GM12865 (cell line): ENCODE measurements around the gene SURF6.
"Not testable (repeated sequence)": the region's sequence is repeated elsewhere in the genome, so short reads cannot be mapped to it uniquely, and the experiment has no call there.

ENCODE experiments used
- DNase-seq: peaks from one replicate; pipeline ENCODE4 v3.0.0; 2010; ENCODE audit warnings: low read depth
- H3K4me3 ChIP-seq: 2 replicates; pipeline ENCODE4 v1.5.1; 2011; ENCODE audit warnings: mild to moderate bottlenecking, low read depth, low read length, control low read depth
- TF ChIP-seq, protein P1 (sequence below): IDR thresholded peaks from 2 replicates; pipeline ENCODE4 v1.5.1; 2011; ENCODE audit warnings: low read length, control low read depth, low read depth, inconsistent platforms; ENCODE audit not compliant: insufficient read depth; ENCODE audit errors: missing control alignments

The SURF6 gene

DNA sequence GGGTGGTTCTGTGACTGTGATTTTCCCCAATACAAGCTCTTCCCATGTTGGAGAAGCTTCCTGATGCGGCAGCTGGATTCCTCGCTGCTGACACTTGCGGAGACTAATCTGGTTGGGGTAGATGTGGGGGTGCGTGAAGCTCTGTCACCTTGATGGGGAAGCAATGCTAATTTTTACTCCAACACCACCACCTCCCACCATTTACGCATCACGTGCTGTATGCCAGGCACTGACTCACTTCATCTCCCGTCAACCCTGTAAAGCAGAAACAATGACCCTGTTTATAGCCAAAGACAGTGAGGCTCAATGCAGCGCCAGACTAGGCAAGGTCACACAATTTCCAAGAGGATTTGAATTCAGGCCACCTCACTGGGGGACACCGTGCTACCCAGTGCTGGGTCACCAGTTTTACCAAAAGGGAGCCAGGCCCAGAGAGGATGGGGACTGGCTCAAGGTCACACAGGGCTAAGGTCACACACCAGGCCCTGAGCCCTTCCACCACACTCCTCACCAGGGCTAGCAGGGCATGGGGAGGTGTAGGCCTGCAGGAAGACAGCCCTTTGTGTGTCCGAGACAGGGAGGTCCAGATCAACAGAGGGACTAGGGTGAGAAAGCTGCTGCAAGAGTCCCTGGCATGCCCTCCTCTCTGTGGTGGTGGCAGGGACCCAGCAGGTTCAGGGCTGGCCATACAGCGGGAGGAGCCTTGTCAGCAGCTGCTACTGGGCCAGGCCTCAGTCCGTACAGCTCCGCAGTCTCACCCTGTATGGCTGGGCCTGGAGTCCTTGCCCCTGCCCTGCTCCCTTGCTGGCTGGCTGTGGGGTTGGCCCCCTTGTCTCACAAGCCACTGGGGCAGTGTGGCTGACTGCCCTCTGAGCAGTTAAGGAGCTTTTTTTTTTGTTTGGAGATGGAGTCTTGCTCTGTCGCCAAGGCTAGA is 43.4 kb upstream of the SURF6 start:
- H3K4me3 ChIP-seq, result no peak overlapping the region
- DNase-seq, result no peak
- TF ChIP-seq, protein P1, sequence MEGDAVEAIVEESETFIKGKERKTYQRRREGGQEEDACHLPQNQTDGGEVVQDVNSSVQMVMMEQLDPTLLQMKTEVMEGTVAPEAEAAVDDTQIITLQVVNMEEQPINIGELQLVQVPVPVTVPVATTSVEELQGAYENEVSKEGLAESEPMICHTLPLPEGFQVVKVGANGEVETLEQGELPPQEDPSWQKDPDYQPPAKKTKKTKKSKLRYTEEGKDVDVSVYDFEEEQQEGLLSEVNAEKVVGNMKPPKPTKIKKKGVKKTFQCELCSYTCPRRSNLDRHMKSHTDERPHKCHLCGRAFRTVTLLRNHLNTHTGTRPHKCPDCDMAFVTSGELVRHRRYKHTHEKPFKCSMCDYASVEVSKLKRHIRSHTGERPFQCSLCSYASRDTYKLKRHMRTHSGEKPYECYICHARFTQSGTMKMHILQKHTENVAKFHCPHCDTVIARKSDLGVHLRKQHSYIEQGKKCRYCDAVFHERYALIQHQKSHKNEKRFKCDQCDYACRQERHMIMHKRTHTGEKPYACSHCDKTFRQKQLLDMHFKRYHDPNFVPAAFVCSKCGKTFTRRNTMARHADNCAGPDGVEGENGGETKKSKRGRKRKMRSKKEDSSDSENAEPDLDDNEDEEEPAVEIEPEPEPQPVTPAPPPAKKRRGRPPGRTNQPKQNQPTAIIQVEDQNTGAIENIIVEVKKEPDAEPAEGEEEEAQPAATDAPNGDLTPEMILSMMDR, result no peak

- H3K4me3 ChIP-seq, result no peak overlapping the region
- TF ChIP-seq, protein P1, result no peak
- DNase-seq, result no peak
Observed at GRCh38 chr9:133378408-133378962, 42.5 kb upstream of the SURF6 start.

DNA sequence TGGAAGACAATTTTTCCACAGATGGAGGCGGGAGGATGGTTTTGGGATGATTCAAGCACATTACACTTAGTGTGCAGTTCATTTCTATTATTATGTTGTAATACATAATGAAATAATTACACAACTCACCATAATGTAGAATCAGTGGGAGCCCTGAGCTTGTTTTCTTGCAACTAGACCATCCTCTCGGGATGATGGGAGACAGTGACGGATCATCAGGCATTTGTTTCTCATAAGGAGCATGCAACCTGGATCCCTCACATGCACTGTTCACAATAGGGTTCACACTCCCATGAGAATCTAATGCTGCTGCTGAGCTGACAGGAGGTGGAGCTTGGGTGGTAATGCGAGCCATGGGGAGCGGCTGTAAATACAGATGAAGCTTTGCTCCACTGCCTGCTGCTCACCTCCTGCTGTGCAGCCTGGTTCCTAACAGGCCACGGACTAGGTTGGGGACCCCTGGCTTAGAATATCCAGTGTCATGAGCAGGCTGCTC is 41.8 kb upstream of the SURF6 start:
- TF ChIP-seq, protein P1, result no peak
- no peak overlapping the region for H3K4me3 ChIP-seq
- DNase-seq, result no peak

DNA sequence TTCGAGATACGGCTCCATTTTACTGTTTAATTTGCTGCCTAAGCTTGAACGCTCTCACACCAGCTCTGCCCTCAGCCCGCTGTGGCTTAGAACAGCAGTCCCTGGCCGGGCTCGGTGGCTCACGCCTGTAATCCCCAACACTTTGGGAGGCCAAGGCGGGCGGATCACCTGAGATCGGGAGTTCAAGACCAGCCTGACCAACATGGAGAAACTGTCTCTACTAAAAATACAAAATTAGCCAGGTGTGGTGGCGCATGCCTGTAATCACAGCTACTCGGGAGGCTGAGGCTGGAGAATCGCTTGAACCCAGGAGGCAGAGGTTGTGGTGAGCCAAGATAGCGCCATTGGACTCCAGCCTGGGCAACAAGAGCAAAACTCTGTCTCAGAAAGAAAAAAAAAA is 41.3 kb upstream of the SURF6 start:
- not testable (repeated sequence) for DNase-seq, H3K4me3 ChIP-seq

GRCh38 chr9:133375724-133376654 is 40.0 kb upstream of the SURF6 start, which contains the start of the genes STKLD1 and SURF4:
STKLD1 (plus strand) TSS chr9:133376366; CDS start chr9:133376474, 108 bp downstream.
SURF4 (minus strand) TSS chr9:133376060; CDS start chr9:133375969, 91 bp downstream.
- TF ChIP-seq, protein P1, result no peak
- H3K4me3 ChIP-seq, result peak within 1 kb of the TSS; percentile 84
- peak; percentile 98 for DNase-seq

DNA sequence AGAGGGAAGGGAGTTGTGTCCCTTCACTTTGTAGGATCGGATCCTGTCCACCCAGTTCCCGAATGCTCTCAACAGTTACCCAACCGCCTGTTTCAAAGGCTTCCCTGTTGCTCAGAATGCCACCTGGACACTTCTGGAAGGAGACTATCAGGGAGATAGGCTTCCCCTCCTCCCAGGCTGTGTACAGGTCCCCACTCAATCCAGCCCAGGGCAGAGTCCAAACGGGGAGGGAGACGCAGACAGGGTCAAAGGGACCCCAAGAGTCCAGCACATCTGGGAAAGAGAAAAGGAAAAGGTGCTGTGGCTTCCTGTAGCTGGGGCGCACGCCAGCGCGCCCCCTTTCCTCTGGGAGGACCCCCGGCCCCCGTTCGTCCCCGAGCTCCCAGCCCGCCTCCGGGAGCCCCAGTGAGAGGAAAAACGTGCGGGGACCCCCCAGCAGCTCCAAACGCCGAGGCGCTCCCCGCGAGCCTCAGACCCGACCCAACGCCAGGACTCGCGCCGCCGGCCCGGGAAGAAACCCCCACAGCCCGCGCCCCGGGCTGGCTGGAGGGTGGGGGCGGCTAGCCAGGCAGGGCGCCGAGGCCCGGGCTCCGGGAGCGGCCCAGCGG is 39.2 kb upstream of the SURF6 start:
- H3K4me3 ChIP-seq, result peak overlapping the region; percentile 77
- TF ChIP-seq, protein P1, result no peak
- peak; percentile 41 for DNase-seq
